ENCODE measurements around the gene JARID2. TPM values are rescaled to one million over a fixed set of nuclear protein-coding genes. Genes with fewer than 3 reads are reported as not detected.
A peak's percentile ranks its signal among the peaks of the same experiment; 100 is the strongest.

The JARID2 gene
- total and polyA plus RNA-seq, 10 of the 15 experiments (the other 5 are each of a cell fraction or from before 2014, with no cell fraction given), result 4.2 to 21.6 (median 11.7) TPM

GRCh38 chr6:15335385-15335784, 89.5 kb downstream of the JARID2 start (continued):
- no peak for TF ChIP-seq ZBED1 (IDR thresholded peaks at IDR 0.05; ENCODE audit: borderline replicate concordance)
- peak; percentile 52 for TF ChIP-seq IKZF1 (conservative IDR thresholded peaks at IDR 0.05)
- no peak for TF ChIP-seq CEBPB (IDR thresholded peaks at IDR 0.05; ENCODE audit: borderline replicate concordance in 1 of 2, low read depth in 2 of 2, low read length in 2 of 2)
- no peak for TF ChIP-seq NKRF (conservative IDR thresholded peaks at IDR 0.05)
- no peak for TF ChIP-seq ESRRA (IDR thresholded peaks at IDR 0.05; ENCODE audit: low read length)
- peak; percentile 50; the same call in 1 of the 2 replicates for TF ChIP-seq PKNOX1 (IDR thresholded peaks at IDR 0.05)
- TF ChIP-seq RAD21 (IDR thresholded peaks at IDR 0.05; ENCODE audit: insufficient read depth, low read depth, low read length), result no peak
- no peak for TF ChIP-seq BRCA1 (IDR thresholded peaks at IDR 0.05; ENCODE audit: low read depth, low read length)
- TF ChIP-seq LARP7 (IDR thresholded peaks at IDR 0.05), result no peak
- TF ChIP-seq BMI1 (IDR thresholded peaks at IDR 0.05; ENCODE audit: borderline replicate concordance), result no peak
- peak; percentile 92 for TF ChIP-seq ZNF24 (IDR thresholded peaks at IDR 0.05)
- TF ChIP-seq SMAD1 (IDR thresholded peaks at IDR 0.05; ENCODE audit: low read depth, partially characterized antibody), result no peak
- TF ChIP-seq SIN3A (IDR thresholded peaks at IDR 0.05; ENCODE audit: low read depth, low read length), result no peak
- TF ChIP-seq GATAD2B (conservative IDR thresholded peaks at IDR 0.05; ENCODE audit: low read depth), result no peak
- no peak for TF ChIP-seq NFYB (IDR thresholded peaks at IDR 0.05; ENCODE audit: insufficient read depth, low read depth, low read length)
- no peak for TF ChIP-seq USF2 (IDR thresholded peaks at IDR 0.05; ENCODE audit: borderline replicate concordance, low read depth, low read length)
- 0 out of 2 replicates have a peak, but pooled peaks have one; percentile 28 for TF ChIP-seq MLLT1 (IDR thresholded peaks at IDR 0.05)
- no peak for TF ChIP-seq KDM1A (IDR thresholded peaks at IDR 0.05; ENCODE audit: borderline replicate concordance)
- TF ChIP-seq MYC (IDR thresholded peaks at IDR 0.05; ENCODE audit: insufficient read depth, insufficient read length, insufficient replicate concordance, low read length, severe bottlenecking), result no peak
- TF ChIP-seq CREB1 (IDR thresholded peaks at IDR 0.05; ENCODE audit: low read depth), result no peak
- peak; percentile 76 for TF ChIP-seq MEF2B (IDR thresholded peaks at IDR 0.05; ENCODE audit: partially characterized antibody, poor library complexity, severe bottlenecking)
